Body of pancreas (tissue), 4 donors: ENCODE results near the gene DIP2B. TPM values are rescaled to one million over a fixed set of nuclear protein-coding genes. Genes with fewer than 3 reads are reported as not detected.
"Not testable (repeated sequence)": the region's sequence is repeated elsewhere in the genome, so short reads cannot be mapped to it uniquely, and the experiment has no call there.

ENCODE experiments used
- ATAC-seq: fragments of 150-250 bp; one replicate; pipeline ENCODE4 v1.9.1; 2016
- DNase-seq, 4 donors: peaks; one replicate each; pipeline ENCODE4 v3.0.0-alpha.2; 2019
- H3K27ac ChIP-seq, 4 donors: fragments of 200-600 bp; sonication (generic); 1 replicate in 3 of 4; 2 replicates in 1 of 4; pipeline versions ENCODE4 v1.5.1 to v1.6.1; 2016 to 2019; ENCODE audit warnings: mild to moderate bottlenecking in 1 of 4, mixed read lengths in 1 of 4, moderate library complexity in 1 of 4
- H3K27me3 ChIP-seq, 2 donors: fragments of 200-600 bp; sonication (generic); one replicate each; pipeline ENCODE4 v1.6.0; 2016; ENCODE audit warnings: mild to moderate bottlenecking in 1 of 2
- H3K36me3 ChIP-seq, 2 donors: fragments of 200-600 bp; sonication (generic); replicated peaks in 1 of 2; 2 replicates each; pipeline ENCODE4 v1.5.1; 2016; ENCODE audit warnings: low read depth in 2 of 2; ENCODE audit not compliant: insufficient read depth in 1 of 2
- H3K4me1 ChIP-seq: fragments of 200-600 bp; sonication (generic); one replicate; pipeline ENCODE4 v1.6.0; 2016
- H3K4me3 ChIP-seq, 2 donors: fragments of 200-600 bp; sonication (generic); 1 replicate in 1 of 2; 2 replicates in 1 of 2; pipeline ENCODE4 v1.5.1; 2016 to 2019
- H3K9me3 ChIP-seq, 3 donors: fragments of 200-600 bp; sonication (generic); 1 replicate in 2 of 3; 2 replicates in 1 of 3; pipeline ENCODE4 v1.5.1; 2016
- CTCF ChIP-seq, 7 experiments: fragments of 450-650 bp in 4 of 7; fragments of 200-600 bp in 3 of 7; sonication (generic) in 3 of 7; IDR thresholded peaks; one replicate each; pipeline ENCODE4 v1.5.1; 2016 to 2019; ENCODE audit warnings: antibody characterized with exemption in 7 of 7
- POLR2A ChIP-seq, 3 donors: fragments of 450-650 bp; IDR thresholded peaks; one replicate each; pipeline ENCODE4 v1.6.1; 2016; ENCODE audit warnings: antibody characterized with exemption in 3 of 3, mild to moderate bottlenecking in 2 of 3
- WGBS, 2 donors: methylation state at CpG; one replicate each; pipeline ENCODE4 v1.1.5; 2017; 5-methylcytosine and 5-hydroxymethylcytosine counted together
- intact Hi-C: fragments of 100-400 bp; cut with DNase I; formaldehyde crosslinking; loops from one replicate; pipeline ENCODE4 v1.15.1; 2023
- total RNA-seq, 2 donors: library from RNA; depleted of rRNA; stranded (reverse); fragments of >200 nt; gene quantifications; one replicate each; pipeline ENCODE4 v1.1.0, GENCODE V29; 2016

DIP2B gene
- total RNA-seq, 2 donors from 2014 or later = 15.8 to 28.7 TPM

GRCh38 chr12:50550530-50551223, 45.9 kb downstream of the DIP2B start:
- no peaks in the 10 kb centered on the region for H3K9me3 ChIP-seq
- peak overlapping the region in 2 of 4 donors; percentile 38 to 86 for H3K27ac ChIP-seq
- H3K27me3 ChIP-seq = no peaks in the 10 kb centered on the region
- DNase-seq = peak in 1 of 4 donors; percentile 18
- 69 to 78% methylated on average over 9 of the region's 9 CpGs for WGBS, 2 donors
- peaks cover 54% of the 10 kb centered on the region for H3K4me1 ChIP-seq
- TF ChIP-seq POLR2A (IDR thresholded peaks at IDR 0.05) (no peak), CTCF (IDR thresholded peaks at IDR 0.05) (no peak)
- intact Hi-C loops = no loop called here
- no peak overlapping the region for H3K4me3 ChIP-seq
- no peak for ATAC-seq
- H3K36me3 ChIP-seq = no peaks in the 10 kb centered on the region

GRCh38 chr12:50551866-50552265, 47.1 kb downstream of the DIP2B start:
- Histone ChIP-seq H3K4me1 (peaks cover 42% of the 10 kb centered on the region), H3K27me3 (no peaks in the 10 kb centered on the region), H3K27ac (no peak overlapping the region), H3K4me3 (no peak overlapping the region), H3K36me3 (no peaks in the 10 kb centered on the region), H3K9me3 (no peaks in the 10 kb centered on the region)
- intact Hi-C loops = no loop called here
- DNase-seq (no peak), ATAC-seq (no peak)
- WGBS, 2 donors = 94 to 100% methylated on average over 2 of the region's 2 CpGs
- no peak for TF ChIP-seq CTCF (IDR thresholded peaks at IDR 0.05)
- no peak for TF ChIP-seq POLR2A (IDR thresholded peaks at IDR 0.05)

- whole genome bisulfite sequencing, 2 donors = 93 to 95% methylated on average over 11 to 13 of the region's 13 CpGs
- TF ChIP-seq CTCF (IDR thresholded peaks at IDR 0.05) (no peak), POLR2A (IDR thresholded peaks at IDR 0.05) (no peak)
- Histone ChIP-seq H3K36me3 (no peaks in the 10 kb centered on the region), H3K9me3 (no peaks in the 10 kb centered on the region), H3K4me3 (no peak overlapping the region), H3K4me1 (peaks cover 20% of the 10 kb centered on the region), H3K27ac (no peak overlapping the region), H3K27me3 (no peaks in the 10 kb centered on the region)
- no peak for ATAC-seq
- no peak for DNase-seq
- intact Hi-C loops = no loop called here
Measured at GRCh38 chr12:50554651-50555050, 49.9 kb downstream of the DIP2B start.

GRCh38 chr12:50555471-50555885, 50.7 kb downstream of the DIP2B start:
- DNase-seq (no peak), ATAC-seq (no peak)
- Histone ChIP-seq H3K4me3 (no peak overlapping the region), H3K9me3 (no peaks in the 10 kb centered on the region), H3K4me1 (peaks cover 11% of the 10 kb centered on the region), H3K36me3 (no peaks in the 10 kb centered on the region), H3K27ac (no peak overlapping the region), H3K27me3 (no peaks in the 10 kb centered on the region)
- intact Hi-C loops = no loop called here
- no peak for TF ChIP-seq CTCF (IDR thresholded peaks at IDR 0.05)
- TF ChIP-seq POLR2A (IDR thresholded peaks at IDR 0.05) = no peak
- WGBS, 2 donors = 66 to 68% methylated on average over 4 of the region's 4 CpGs

- Histone ChIP-seq H3K27me3 (no peaks in the 10 kb centered on the region), H3K27ac (no peak overlapping the region), H3K4me3 (no peak overlapping the region), H3K36me3 (no peaks in the 10 kb centered on the region), H3K4me1 (peaks cover 13% of the 10 kb centered on the region), H3K9me3 (no peaks in the 10 kb centered on the region)
- 89 to 90% methylated on average over 11 of the region's 11 CpGs for WGBS, 2 donors
- TF ChIP-seq CTCF (IDR thresholded peaks at IDR 0.05) = no peak
- no peak for TF ChIP-seq POLR2A (IDR thresholded peaks at IDR 0.05)
- ATAC-seq (no peak), DNase-seq (no peak)
- intact Hi-C loops = no loop called here
Measured at GRCh38 chr12:50556273-50556672, 51.5 kb downstream of the DIP2B start.

GRCh38 chr12:50556796-50557195, 52.0 kb downstream of the DIP2B start:
- H3K4me3 ChIP-seq, ATAC-seq, intact Hi-C loops, H3K9me3 ChIP-seq, H3K27me3 ChIP-seq, H3K27ac ChIP-seq, DNase-seq, H3K36me3 ChIP-seq: not testable (repeated sequence)
- H3K4me1 ChIP-seq = peaks cover 19% of the 10 kb centered on the region
- 94% methylated on average over 7 of the region's 7 CpGs for WGBS, 2 donors
